Spinal cord (tissue), 10 donors: ENCODE measurements around the gene DNALI1. TPM values are rescaled to one million over a fixed set of nuclear protein-coding genes. Genes with fewer than 3 reads are reported as not detected.
"Not testable (repeated sequence)": the region's sequence is repeated elsewhere in the genome, so short reads cannot be mapped to it uniquely, and the experiment has no call there.

Experiments
- DNase-seq, 6 donors: peaks; one replicate each; pipeline versions ENCODE4 v3.0.0 to v3.0.0-alpha.2; 2013 to 2015; ENCODE audit warnings: low spot score in 6 of 6, low read depth in 4 of 6
- H3K27ac ChIP-seq: one replicate; pipeline ENCODE4 v1.5.1; 2013; ENCODE audit warnings: low read depth, low read length, control low read depth
- H3K27me3 ChIP-seq: one replicate; pipeline ENCODE4 v1.6.1; 2013; ENCODE audit warnings: low read length; ENCODE audit not compliant: control insufficient read depth, insufficient read depth
- H3K36me3 ChIP-seq: one replicate; pipeline ENCODE4 v1.6.1; 2013; ENCODE audit warnings: low read length; ENCODE audit not compliant: control insufficient read depth, insufficient read depth
- H3K4me1 ChIP-seq: one replicate; pipeline ENCODE4 v1.6.1; 2013; ENCODE audit warnings: low read length; ENCODE audit not compliant: control insufficient read depth, insufficient read depth
- H3K4me3 ChIP-seq: one replicate; pipeline ENCODE4 v1.5.1; 2013; ENCODE audit warnings: low read depth, low read length, control low read depth
- H3K9me3 ChIP-seq: one replicate; pipeline ENCODE4 v1.6.1; 2013; ENCODE audit warnings: low read length; ENCODE audit not compliant: control insufficient read depth, insufficient read depth
- WGBS: methylation state at CpG from one replicate; pipeline ENCODE4 v1.1.5; 2013; ENCODE audit warnings: missing lambda C conversion rate; ENCODE audit not compliant: insufficient coverage; 5-methylcytosine and 5-hydroxymethylcytosine counted together
- polyA plus RNA-seq, 2 donors: library from polyadenylated mRNA; unstranded; fragments of 120-200 nt; gene quantifications; one replicate each; pipeline ENCODE4 v1.2.1, GENCODE V29; 2013; ENCODE audit not compliant: insufficient read length in 2 of 2
- total RNA-seq, 2 donors: library from RNA; depleted of rRNA in 1 of 2; stranded (reverse); fragments of 120-200 nt in 1 of 2; fragments of >200 nt in 1 of 2; gene quantifications; one replicate each; pipeline versions ENCODE4 v1.2.3 to v1.2.4, GENCODE V29; 2013 to 2014
- donor health status: healthy.

DNALI1 gene
- total and polyA plus RNA-seq, 4 donors = 4.7 to 59.7 (median 51.8) TPM

- Histone ChIP-seq H3K9me3 (no peaks in the 10 kb centered on the region), H3K4me3 (no peak overlapping the region), H3K27me3 (no peaks in the 10 kb centered on the region), H3K36me3 (no peaks in the 10 kb centered on the region), H3K27ac (no peak overlapping the region), H3K4me1 (no peaks in the 10 kb centered on the region)
- no peak for DNase-seq
Measured at GRCh38 chr1:37519613-37520012, 37.1 kb upstream of the DNALI1 start.

- not testable (repeated sequence) for DNase-seq, H3K27me3 ChIP-seq, H3K4me1 ChIP-seq, H3K36me3 ChIP-seq, H3K27ac ChIP-seq, H3K4me3 ChIP-seq, H3K9me3 ChIP-seq
- no CpG with 5 or more reads among the region's 1 CpG for WGBS
Measured at GRCh38 chr1:37529888-37530287, 26.9 kb upstream of the DNALI1 start.

DNA sequence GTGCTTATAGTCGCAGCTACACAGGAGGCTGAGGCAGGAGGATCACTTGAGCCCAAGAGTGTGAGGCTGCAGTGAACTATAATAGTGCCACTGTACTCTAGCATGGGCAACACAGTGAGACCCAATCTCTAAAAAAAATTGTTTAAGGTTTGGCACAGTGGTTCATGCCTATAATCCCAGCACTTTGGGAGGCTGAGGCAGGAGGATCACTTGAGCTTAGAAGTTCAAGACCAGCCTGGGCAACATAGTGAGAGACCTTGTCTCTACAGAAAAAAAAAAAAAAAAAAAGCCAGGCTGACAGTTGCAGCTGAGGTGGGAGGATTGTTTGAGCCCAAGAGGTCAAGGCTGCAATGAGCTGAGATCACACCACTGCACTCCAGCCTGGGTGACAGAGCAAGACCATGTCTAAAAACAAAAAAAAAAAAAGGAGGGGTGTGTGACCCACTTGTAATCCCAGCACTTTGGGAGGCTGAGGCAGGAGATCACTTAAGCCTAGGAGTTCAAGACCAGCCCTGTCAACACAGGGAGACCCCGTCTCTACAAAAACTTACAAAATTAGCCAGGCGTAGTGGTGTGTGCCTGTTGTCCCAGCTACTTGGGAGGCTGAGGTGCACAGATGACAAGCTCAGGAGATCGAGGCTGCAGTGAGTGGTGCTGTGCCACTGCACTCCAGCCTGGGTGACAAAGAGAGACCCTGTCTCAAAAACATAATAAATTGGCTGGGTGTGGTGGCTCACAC, 24.2 kb upstream of the DNALI1 start:
- H3K4me1 ChIP-seq, H3K27ac ChIP-seq, H3K36me3 ChIP-seq, H3K4me3 ChIP-seq, DNase-seq, H3K27me3 ChIP-seq, H3K9me3 ChIP-seq: not testable (repeated sequence)
- WGBS = 83% methylated on average over 2 of the region's 4 CpGs

- no peaks in the 10 kb centered on the region for H3K4me1 ChIP-seq
- H3K4me3 ChIP-seq = no peak overlapping the region
- no peaks in the 10 kb centered on the region for H3K9me3 ChIP-seq
- no peaks in the 10 kb centered on the region for H3K27me3 ChIP-seq
- peaks cover 13% of the 10 kb centered on the region for H3K36me3 ChIP-seq
- H3K27ac ChIP-seq = no peak overlapping the region
- WGBS = 100% methylated on average over 2 of the region's 4 CpGs
- no peak for DNase-seq
Measured at GRCh38 chr1:37533317-37534093, 23.2 kb upstream of the DNALI1 start.

DNA sequence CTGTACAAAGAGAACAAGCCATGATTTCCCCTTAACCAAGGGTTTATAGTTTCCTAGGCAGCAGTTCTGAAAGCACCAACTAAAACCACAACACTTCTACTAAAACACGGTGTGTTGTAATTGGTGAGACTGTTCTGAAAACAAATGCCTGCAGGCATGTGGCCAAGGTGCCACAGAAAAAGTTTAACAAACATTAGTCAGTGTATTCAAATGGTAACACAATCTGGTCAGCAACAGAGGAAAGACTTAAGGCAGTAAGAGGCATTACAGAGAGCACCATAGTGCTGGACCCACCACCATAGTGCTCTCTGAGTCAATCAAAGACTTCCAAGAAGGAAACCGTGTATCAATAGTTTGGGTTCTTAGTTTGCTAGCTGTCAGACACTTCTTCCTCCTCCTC, 19.4 kb upstream of the DNALI1 start:
- Histone ChIP-seq H3K27ac (no peak overlapping the region), H3K4me3 (no peak overlapping the region), H3K4me1 (no peaks in the 10 kb centered on the region), H3K27me3 (no peaks in the 10 kb centered on the region), H3K36me3 (peaks cover 31% of the 10 kb centered on the region), H3K9me3 (no peaks in the 10 kb centered on the region)
- 67% methylated on average over 1 of the region's 2 CpGs for WGBS
- no peak for DNase-seq

- H3K36me3 ChIP-seq = peaks cover 41% of the 10 kb centered on the region
- not testable (repeated sequence) for DNase-seq, H3K4me3 ChIP-seq, H3K4me1 ChIP-seq, H3K27me3 ChIP-seq, H3K9me3 ChIP-seq, H3K27ac ChIP-seq
- 95% methylated on average over 6 of the region's 10 CpGs for WGBS
Measured at GRCh38 chr1:37539154-37539553, 17.6 kb upstream of the DNALI1 start.

GRCh38 chr1:37540036-37540785, 16.5 kb upstream of the DNALI1 start:
- H3K4me3 ChIP-seq = no peak overlapping the region
- H3K9me3 ChIP-seq = no peaks in the 10 kb centered on the region
- 95% methylated on average over 30 of the region's 30 CpGs for WGBS
- H3K27ac ChIP-seq = no peak overlapping the region
- no peaks in the 10 kb centered on the region for H3K4me1 ChIP-seq
- no peaks in the 10 kb centered on the region for H3K27me3 ChIP-seq
- H3K36me3 ChIP-seq = peaks cover 51% of the 10 kb centered on the region
- no peak for DNase-seq

- no peak for DNase-seq
- Histone ChIP-seq H3K27me3 (no peaks in the 10 kb centered on the region), H3K4me1 (no peaks in the 10 kb centered on the region), H3K9me3 (no peaks in the 10 kb centered on the region), H3K36me3 (peaks cover 51% of the 10 kb centered on the region), H3K4me3 (no peak overlapping the region), H3K27ac (no peak overlapping the region)
- 96% methylated on average over 21 of the region's 21 CpGs for WGBS
Measured at GRCh38 chr1:37544530-37544929, 12.2 kb upstream of the DNALI1 start.

- Histone ChIP-seq H3K4me1 (no peaks in the 10 kb centered on the region), H3K27ac (no peak overlapping the region), H3K4me3 (no peak overlapping the region), H3K9me3 (no peaks in the 10 kb centered on the region), H3K36me3 (peaks cover 48% of the 10 kb centered on the region), H3K27me3 (no peaks in the 10 kb centered on the region)
- WGBS = 100% methylated on average over 4 of the region's 5 CpGs
- DNase-seq = no peak
Measured at GRCh38 chr1:37545019-37545418, 11.7 kb upstream of the DNALI1 start.
